GOT3 (cell line): ENCODE results near the gene TPSD1.
"Not testable (repeated sequence)": the region's sequence is repeated elsewhere in the genome, so short reads cannot be mapped to it uniquely, and the experiment has no call there.

Experiments used
- DNase-seq: peaks from one replicate; lab custom pipeline; 2025; ENCODE audit warnings: mixed read lengths; lab: John Stamatoyannopoulos, UW

Gene TPSD1

GRCh38 chr16:1241081-1241480 is 14.8 kb upstream of the TPSD1 start:
- DNase-seq, result not testable (repeated sequence)

DNA sequence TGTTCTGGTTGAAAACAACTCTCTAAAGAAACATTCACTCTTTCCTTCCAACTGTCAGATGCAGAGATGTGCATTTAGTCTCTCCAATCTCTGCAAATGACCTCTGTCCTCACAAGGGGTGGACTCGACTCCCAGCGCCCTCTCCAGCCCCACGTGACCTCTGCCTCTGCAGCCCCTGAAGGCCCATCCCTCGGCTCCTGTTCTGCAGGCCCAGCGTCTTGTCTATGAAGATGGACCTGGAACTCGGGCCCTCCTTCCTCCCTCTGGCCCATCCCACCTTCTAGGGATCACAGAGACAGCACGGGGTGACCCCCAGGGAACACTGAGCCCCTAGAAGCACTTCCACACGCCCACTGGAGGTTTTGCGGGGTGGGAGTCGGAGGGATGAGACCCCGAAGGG is 12.5 kb upstream of the TPSD1 start:
- not testable (repeated sequence) for DNase-seq

GRCh38 chr16:1243907-1244850 is 11.7 kb upstream of the TPSD1 start:
- DNase-seq, result not testable (repeated sequence)

GRCh38 chr16:1244881-1245280 is 11.0 kb upstream of the TPSD1 start:
- no peak for DNase-seq

DNA sequence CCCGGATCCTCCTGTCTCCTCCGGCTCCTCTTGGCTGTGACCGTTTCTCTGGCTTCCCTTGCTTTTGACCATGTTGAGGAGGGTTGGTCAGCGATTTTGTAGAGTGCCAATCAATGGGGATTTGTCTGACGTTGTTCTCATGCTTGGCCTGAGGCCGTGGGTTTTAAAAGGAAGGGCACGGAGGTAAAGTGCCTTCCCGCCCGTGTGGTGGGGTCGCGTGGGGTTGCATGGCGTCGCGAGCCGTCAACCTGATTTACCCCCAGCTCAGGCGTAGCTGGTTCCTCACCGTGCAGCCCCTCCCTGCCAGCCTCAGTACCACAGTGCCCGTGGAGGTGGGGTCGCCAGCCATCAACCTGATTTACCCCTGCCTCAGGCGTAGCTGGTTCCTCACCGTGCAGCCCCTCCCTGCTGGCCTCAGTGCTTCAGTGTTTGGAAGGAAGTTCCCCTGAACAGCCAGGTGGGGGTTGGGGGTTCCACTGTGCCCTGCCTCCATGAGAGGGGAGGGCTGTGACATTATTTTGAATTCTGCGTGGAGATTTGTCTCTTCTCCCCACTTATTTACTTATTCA is 10.3 kb upstream of the TPSD1 start:
- DNase-seq, result no peak

GRCh38 chr16:1247903-1248537 is 7.8 kb upstream of the TPSD1 start:
- DNase-seq, result not testable (repeated sequence)

DNA sequence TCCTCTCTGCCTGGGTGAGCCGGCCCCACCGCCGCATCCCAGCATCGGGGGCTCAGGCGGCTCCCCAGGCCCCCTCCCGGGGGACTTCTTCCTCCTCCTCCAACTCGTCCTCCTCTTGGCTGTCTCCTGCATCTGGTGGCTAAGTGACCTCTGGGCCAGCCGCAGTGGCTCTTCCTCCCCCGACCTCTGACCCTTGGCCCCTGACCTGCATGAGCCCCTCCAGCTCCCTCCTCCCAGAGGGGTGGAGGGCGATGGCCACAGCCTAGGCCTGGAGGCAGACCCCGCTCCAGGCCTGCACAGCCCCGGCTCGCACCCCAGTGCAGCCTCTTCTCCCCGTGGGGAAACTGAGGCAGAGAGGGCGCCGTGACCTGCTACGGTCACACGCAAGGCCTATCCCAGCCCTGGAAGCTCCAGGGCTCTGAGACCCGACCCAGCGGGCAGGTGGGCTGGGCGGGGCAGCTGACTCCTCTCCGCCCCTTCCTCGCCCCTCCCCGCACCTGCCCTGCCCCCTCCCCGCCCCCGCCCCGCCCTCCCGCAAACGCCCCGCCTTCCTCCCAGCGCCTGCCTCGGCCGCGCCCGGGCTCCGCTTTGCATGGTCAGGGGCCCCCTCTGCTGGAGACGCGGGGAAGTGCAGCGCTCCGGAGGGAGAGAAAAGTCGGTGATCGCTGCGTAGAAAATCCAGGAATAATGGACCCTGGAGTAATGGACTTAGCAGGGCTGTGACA is 6.7 kb upstream of the TPSD1 start:
- DNase-seq, result not testable (repeated sequence)

GRCh38 chr16:1253701-1254364 is 2.0 kb upstream of the TPSD1 start:
- DNase-seq, result not testable (repeated sequence)

GRCh38 chr16:1254821-1255220 is 1.0 kb upstream of the TPSD1 start:
- not testable (repeated sequence) for DNase-seq

- not testable (repeated sequence) for DNase-seq
These were observed 516 bp downstream of the TPSD1 start for GRCh38 chr16:1256296-1256873.

DNA sequence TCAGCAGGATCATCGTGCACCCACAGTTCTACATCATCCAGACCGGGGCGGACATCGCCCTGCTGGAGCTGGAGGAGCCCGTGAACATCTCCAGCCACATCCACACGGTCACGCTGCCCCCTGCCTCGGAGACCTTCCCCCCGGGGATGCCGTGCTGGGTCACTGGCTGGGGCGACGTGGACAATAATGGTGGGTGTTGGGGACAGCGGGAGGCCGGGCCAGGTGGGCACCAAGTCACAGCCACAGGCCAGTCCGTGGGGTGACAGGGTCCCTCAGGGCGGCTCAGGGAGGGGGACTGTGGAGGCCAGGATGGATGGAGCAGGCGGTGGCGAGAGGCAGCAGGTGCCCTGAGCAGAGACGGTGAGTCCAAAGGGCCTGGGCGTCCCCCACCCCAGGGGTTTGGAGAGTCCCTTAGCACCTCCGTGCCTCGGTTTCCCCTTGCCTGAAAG is 1.0 kb downstream of the TPSD1 start:
- DNase-seq, result no peak

GRCh38 chr16:1257561-1258224 is 1.8 kb downstream of the TPSD1 start:
- DNase-seq, result no peak

DNA sequence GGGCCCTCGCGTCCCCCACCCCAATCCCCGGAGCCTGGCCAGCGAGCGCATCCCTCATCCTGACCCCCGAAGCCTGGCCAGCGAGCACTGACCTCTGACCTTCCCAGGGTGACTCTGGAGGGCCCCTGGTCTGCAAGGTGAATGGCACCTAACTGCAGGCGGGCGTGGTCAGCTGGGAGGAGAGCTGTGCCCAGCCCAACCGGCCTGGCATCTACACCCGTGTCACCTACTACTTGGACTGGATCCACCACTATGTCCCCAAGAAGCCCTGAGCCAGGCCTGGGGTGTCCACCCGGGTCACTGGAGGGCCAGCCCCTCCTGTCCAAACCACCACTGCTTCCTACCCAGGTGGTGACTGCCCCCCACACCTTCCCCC is 2.3 kb downstream of the TPSD1 start:
- no peak for DNase-seq

GRCh38 chr16:1258906-1259759 is 3.3 kb downstream of the TPSD1 start:
- DNase-seq, result no peak

- DNase-seq, result no peak
These were observed 3.8 kb downstream of the TPSD1 start for GRCh38 chr16:1259760-1260068.

GRCh38 chr16:1260101-1260680 is 4.3 kb downstream of the TPSD1 start:
- no peak for DNase-seq

DNA sequence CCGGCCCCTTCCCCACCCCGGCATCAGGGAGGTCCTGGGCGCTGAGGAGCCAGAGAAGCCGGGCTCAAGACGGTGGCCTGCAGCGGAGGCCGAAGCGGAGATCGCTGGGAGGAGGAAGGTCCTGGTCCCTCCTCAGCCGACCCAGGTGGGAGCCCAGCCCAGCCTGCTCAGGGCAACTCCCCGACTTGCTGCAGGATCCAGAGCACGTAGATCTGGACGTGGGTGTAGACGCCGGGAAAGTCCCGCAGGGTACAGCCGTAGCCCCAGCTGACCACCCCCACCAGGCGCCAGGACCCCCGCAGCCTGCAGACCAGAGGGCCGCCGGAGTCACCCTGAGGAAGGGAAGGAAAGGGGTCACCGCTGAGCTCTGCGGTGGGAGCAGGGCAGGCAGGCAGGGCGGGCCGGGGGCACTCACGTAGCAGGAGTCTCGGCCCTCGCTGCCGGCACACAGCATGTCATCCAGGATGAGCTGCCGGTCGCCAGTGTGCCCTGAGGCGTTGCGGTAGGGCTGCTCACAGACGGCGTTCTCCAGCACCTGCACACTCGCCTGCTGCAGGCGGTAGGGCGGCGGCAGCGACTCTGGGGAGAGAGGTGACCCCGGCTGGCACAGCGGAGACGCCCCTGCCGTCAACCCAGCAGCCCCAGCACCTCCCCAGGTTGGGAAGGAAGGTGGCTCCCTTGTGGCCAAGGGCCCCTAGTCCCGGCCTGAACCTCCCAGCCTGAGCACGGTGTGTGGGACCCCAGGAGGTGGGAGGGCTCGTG is 5.4 kb downstream of the TPSD1 start:
- no peak for DNase-seq

- no peak for DNase-seq
These were observed 6.5 kb downstream of the TPSD1 start for GRCh38 chr16:1262210-1262845.
